WTC11 (cell line): Measurements from ENCODE around the gene CLEC3B. TPM values are rescaled to one million over a fixed set of nuclear protein-coding genes. Genes with fewer than 3 reads are reported as not detected.
A peak's percentile ranks its signal among the peaks of the same experiment; 100 is the strongest.

Experiments
- ATAC-seq: fragments of 200-7000 bp; cut with Tn5 transposase; 2 replicates; pipeline ENCODE4 v1.10.0; 2021; ENCODE audit warnings: mild to moderate bottlenecking, moderate library complexity
- CTCF ChIA-PET: fragments of 300-600 bp; sonication (Branson Sonifier 250); formaldehyde crosslinking; loops from one replicate; lab custom pipeline; 2021; ENCODE audit warnings: antibody characterized with exemption; lab: Charles Lee
- POLR2A ChIA-PET: fragments of 350-600 bp; sonication (Branson Sonifier 250); formaldehyde crosslinking; loops from one replicate; lab custom pipeline; 2021; ENCODE audit warnings: antibody characterized with exemption; lab: Charles Lee
- DNase-seq: peaks from one replicate; pipeline ENCODE4 v3.0.0; 2021; ENCODE audit warnings: low spot score
- H3K27ac Mint-ChIP-seq: 2 replicates; pipeline ENCODE4 v1.8.0; 2021; ENCODE audit warnings: mixed read lengths
- H3K27me3 Mint-ChIP-seq: 2 replicates; pipeline ENCODE4 v1.8.0; 2021; ENCODE audit warnings: low read depth, mild to moderate bottlenecking, moderate library complexity, mixed read lengths
- H3K36me3 Mint-ChIP-seq: 2 replicates; pipeline ENCODE4 v1.8.0; 2021; ENCODE audit warnings: mixed read lengths
- H3K4me1 Mint-ChIP-seq: 2 replicates; pipeline ENCODE4 v1.8.0; 2022; ENCODE audit warnings: mixed read lengths
- H3K4me3 Mint-ChIP-seq: 2 replicates; pipeline ENCODE4 v1.8.0; 2021; ENCODE audit warnings: mild to moderate bottlenecking, moderate library complexity, mixed read lengths
- H3K9me3 Mint-ChIP-seq: 2 replicates; pipeline ENCODE4 v1.8.0; 2021; ENCODE audit warnings: mixed read lengths
- ELF4 ChIP-seq: sonication (generic); formaldehyde crosslinking; IDR thresholded peaks from 2 replicates; pipeline ENCODE4 v1.8.1; 2022; ENCODE audit warnings: low read depth, mild to moderate bottlenecking, moderate library complexity, missing genetic modification reagents
- ERG ChIP-seq: fragments of 250-450 bp; sonication (Bioruptor Pico); IDR thresholded peaks from 2 replicates; pipeline ENCODE4 v1.8.0; 2021; ENCODE audit warnings: mild to moderate bottlenecking
- IRF2 ChIP-seq: sonication (generic); formaldehyde crosslinking; IDR thresholded peaks from 2 replicates; pipeline ENCODE4 v1.8.0; 2022; ENCODE audit warnings: low read depth, missing genetic modification reagents, borderline replicate concordance
- MLX ChIP-seq: sonication (generic); formaldehyde crosslinking; IDR thresholded peaks from 2 replicates; pipeline ENCODE4 v1.8.1; 2023; ENCODE audit warnings: mild to moderate bottlenecking, missing genetic modification reagents, moderate library complexity
- PREB ChIP-seq: sonication (generic); formaldehyde crosslinking; IDR thresholded peaks from 2 replicates; pipeline ENCODE4 v1.8.1; 2022; ENCODE audit warnings: mild to moderate bottlenecking, missing genetic modification reagents, moderate library complexity, borderline replicate concordance
- RORB ChIP-seq: fragments of 250-450 bp; sonication (Bioruptor Pico); IDR thresholded peaks from 2 replicates; pipeline ENCODE4 v1.9.0; 2021; ENCODE audit warnings: mild to moderate bottlenecking
- SP1 ChIP-seq: sonication (generic); formaldehyde crosslinking; conservative IDR thresholded peaks from 2 replicates; pipeline ENCODE4 v1.8.1; 2022; ENCODE audit warnings: missing genetic modification reagents
- TP53 ChIP-seq: sonication (generic); formaldehyde crosslinking; IDR thresholded peaks from 2 replicates; pipeline ENCODE4 v1.8.1; 2023; ENCODE audit warnings: mild to moderate bottlenecking, missing genetic modification reagents
- USF1 ChIP-seq: sonication (generic); formaldehyde crosslinking; IDR thresholded peaks from 2 replicates; pipeline ENCODE4 v1.8.0; 2022; ENCODE audit warnings: mild to moderate bottlenecking, missing genetic modification reagents
- ZMAT4 ChIP-seq: fragments of 250-450 bp; sonication (Bioruptor Pico); IDR thresholded peaks from 2 replicates; pipeline ENCODE4 v1.9.0; 2021; ENCODE audit warnings: mild to moderate bottlenecking
- ZNF232 ChIP-seq: sonication (generic); formaldehyde crosslinking; IDR thresholded peaks from 2 replicates; pipeline ENCODE4 v1.8.0; 2022; ENCODE audit warnings: mild to moderate bottlenecking, missing genetic modification reagents
- ZNF281 ChIP-seq: sonication (generic); formaldehyde crosslinking; IDR thresholded peaks from 2 replicates; pipeline ENCODE4 v1.8.0; 2023; ENCODE audit warnings: mild to moderate bottlenecking, missing genetic modification reagents
- total RNA-seq: library from RNA; stranded (reverse); gene quantifications from 3 replicates; pipeline ENCODE4 v1.2.3, GENCODE V29; 2021
- TF ChIP-seq, protein P1 (sequence below): sonication (generic); formaldehyde crosslinking; IDR thresholded peaks from 2 replicates; pipeline ENCODE4 v1.8.0; 2022; ENCODE audit warnings: mild to moderate bottlenecking, missing genetic modification reagents
- TF ChIP-seq, protein P2 (sequence below): sonication (generic); formaldehyde crosslinking; conservative IDR thresholded peaks from 2 replicates; pipeline ENCODE4 v1.8.1; 2022; ENCODE audit warnings: mild to moderate bottlenecking, missing genetic modification reagents
- TF ChIP-seq, protein P3 (sequence below): fragments of 250-450 bp; sonication (Bioruptor Pico); IDR thresholded peaks from 2 replicates; pipeline ENCODE4 v1.9.0; 2021; ENCODE audit warnings: moderate library complexity, mild to moderate bottlenecking, inconsistent platforms, borderline replicate concordance

Gene CLEC3B
- total RNA-seq, 1 experiment from 2014 or later, result 0.81 TPM

- Mint-ChIP-seq H3K36me3 (no peaks in the 10 kb centered on the region), H3K4me3 (peak overlapping the region; percentile 15), H3K9me3 (no peaks in the 10 kb centered on the region), H3K27ac (no peak overlapping the region), H3K27me3 (peaks cover 64% of the 10 kb centered on the region), H3K4me1 (peaks cover 27% of the 10 kb centered on the region)
- TF ChIP-seq ELF4, result no peak
- no peak for TF ChIP-seq SP1 (CRISPR knock-in tag)
- TF ChIP-seq, protein P1, sequence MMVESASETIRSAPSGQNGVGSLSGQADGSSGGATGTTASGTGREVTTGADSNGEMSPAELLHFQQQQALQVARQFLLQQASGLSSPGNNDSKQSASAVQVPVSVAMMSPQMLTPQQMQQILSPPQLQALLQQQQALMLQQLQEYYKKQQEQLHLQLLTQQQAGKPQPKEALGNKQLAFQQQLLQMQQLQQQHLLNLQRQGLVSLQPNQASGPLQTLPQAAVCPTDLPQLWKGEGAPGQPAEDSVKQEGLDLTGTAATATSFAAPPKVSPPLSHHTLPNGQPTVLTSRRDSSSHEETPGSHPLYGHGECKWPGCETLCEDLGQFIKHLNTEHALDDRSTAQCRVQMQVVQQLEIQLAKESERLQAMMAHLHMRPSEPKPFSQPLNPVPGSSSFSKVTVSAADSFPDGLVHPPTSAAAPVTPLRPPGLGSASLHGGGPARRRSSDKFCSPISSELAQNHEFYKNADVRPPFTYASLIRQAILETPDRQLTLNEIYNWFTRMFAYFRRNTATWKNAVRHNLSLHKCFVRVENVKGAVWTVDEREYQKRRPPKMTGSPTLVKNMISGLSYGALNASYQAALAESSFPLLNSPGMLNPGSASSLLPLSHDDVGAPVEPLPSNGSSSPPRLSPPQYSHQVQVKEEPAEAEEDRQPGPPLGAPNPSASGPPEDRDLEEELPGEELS, result no peak
- TF ChIP-seq ZNF281 (CRISPR knock-in tag), result no peak
- TF ChIP-seq MLX, result no peak
- TF ChIP-seq RORB, result no peak
- TF ChIP-seq TP53 (CRISPR knock-in tag), result no peak
- no peak for TF ChIP-seq ZMAT4
- TF ChIP-seq ERG (CRISPR knock-in tag), result no peak
- TF ChIP-seq, protein P2, sequence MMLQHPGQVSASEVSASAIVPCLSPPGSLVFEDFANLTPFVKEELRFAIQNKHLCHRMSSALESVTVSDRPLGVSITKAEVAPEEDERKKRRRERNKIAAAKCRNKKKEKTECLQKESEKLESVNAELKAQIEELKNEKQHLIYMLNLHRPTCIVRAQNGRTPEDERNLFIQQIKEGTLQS, result no peak
- no peak for TF ChIP-seq USF1
- TF ChIP-seq, protein P3, sequence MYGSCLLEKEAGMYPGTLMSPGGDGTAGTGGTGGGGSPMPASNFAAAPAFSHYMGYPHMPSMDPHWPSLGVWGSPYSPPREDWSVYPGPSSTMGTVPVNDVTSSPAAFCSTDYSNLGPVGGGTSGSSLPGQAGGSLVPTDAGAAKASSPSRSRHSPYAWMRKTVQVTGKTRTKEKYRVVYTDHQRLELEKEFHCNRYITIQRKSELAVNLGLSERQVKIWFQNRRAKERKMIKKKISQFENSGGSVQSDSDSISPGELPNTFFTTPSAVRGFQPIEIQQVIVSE (CRISPR knock-in tag), result no peak
- no peak for TF ChIP-seq ZNF232 (CRISPR knock-in tag)
- TF ChIP-seq PREB, result no peak
- TF ChIP-seq IRF2 (CRISPR knock-in tag), result no peak
- CTCF ChIA-PET, result interaction anchor here (0.6 to 2.5 kb wide), 3 partner anchors 21 to 176 kb away, joined by 3 to 16 read pairs (median 5); no protein-coding TSS in a partner anchor
- no peak for DNase-seq
- POLR2A ChIA-PET, result no interaction called here
- no peak for ATAC-seq
These were observed 8.6 kb downstream of the CLEC3B start for GRCh38 chr3:45034612-45035252.
